PFSK-1 (cell line): ENCODE results near the gene TMEM53.

Source experiments
- POLR2AphosphoS5 ChIP-seq: IDR thresholded peaks from 2 replicates; pipeline ENCODE4 v1.6.1; 2012; ENCODE audit warnings: low read depth, mild to moderate bottlenecking, control low read depth, low read length, moderate library complexity
- TAF1 ChIP-seq: IDR thresholded peaks from 2 replicates; pipeline ENCODE4 v1.6.1; 2012; ENCODE audit warnings: low read length, control low read depth, borderline replicate concordance; ENCODE audit not compliant: insufficient read depth

GRCh38 chr1:44693159-44693558 lies 18.9 kb upstream of the TMEM53 start:
- TF ChIP-seq POLR2AphosphoS5 (no peak), TAF1 (no peak)
